ENCODE measurements around the gene TMEM114.

DNA sequence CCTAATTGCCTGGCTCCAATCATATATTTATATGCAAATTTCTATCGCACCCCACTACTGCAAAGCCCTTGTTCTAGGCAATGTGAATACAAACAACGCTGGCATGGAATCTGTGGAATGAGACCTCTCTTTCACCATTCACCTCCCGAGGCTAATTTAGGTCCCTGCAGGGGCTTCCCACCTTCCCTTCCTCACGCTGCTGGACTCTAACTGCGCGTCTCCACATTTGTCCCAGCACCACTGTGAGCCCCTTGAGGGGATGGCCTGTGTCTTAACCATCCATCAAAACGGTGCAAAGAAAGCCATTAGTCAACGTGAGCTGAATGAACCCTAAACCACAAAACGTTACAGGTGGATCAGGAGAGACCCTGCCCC is 1.6 kb downstream of the TMEM114 start:
- TF ChIP-seq GATA2 (IDR thresholded peaks at IDR 0.05; ENCODE audit: low read depth, low read length), result no peak
- no peak for TF ChIP-seq GATA3 (IDR thresholded peaks at IDR 0.05; ENCODE audit: low read depth, low read length)

Measured in SH-SY5Y (cell line).